ENCODE results near the gene ARMC10. TPM values are rescaled to one million over a fixed set of nuclear protein-coding genes. Genes with fewer than 3 reads are reported as not detected.

ARMC10 gene
- total and polyA plus RNA-seq, 9 of the 15 experiments (the other 6 are each of a cell fraction or from before 2014, with no cell fraction given) = 17.0 to 113 (median 72.6) TPM

- TF ChIP-seq SAP30 (IDR thresholded peaks at IDR 0.05; ENCODE audit: borderline replicate concordance, insufficient read depth, low read depth, low read length, poor library complexity, severe bottlenecking) = no peak
- no peak for TF ChIP-seq DNMT1 (IDR thresholded peaks at IDR 0.05)
- TF ChIP-seq CTBP1 (IDR thresholded peaks at IDR 0.05; ENCODE audit: borderline replicate concordance) = peak; percentile 100
- TF ChIP-seq SP2 (IDR thresholded peaks at IDR 0.05; ENCODE audit: extremely low read depth, low read depth, low read length, poor library complexity, severe bottlenecking) = no peak
- peak; percentile 77; the same call in 1 of the 2 replicates for TF ChIP-seq TARDBP (IDR thresholded peaks at IDR 0.05)
- TF ChIP-seq RERE (CRISPR knock-in tag; IDR thresholded peaks at IDR 0.05; ENCODE audit: borderline replicate concordance) = no peak
- TF ChIP-seq CLOCK (CRISPR knock-in tag; IDR thresholded peaks at IDR 0.05; ENCODE audit: borderline replicate concordance) = no peak
- TF ChIP-seq CHD2 (IDR thresholded peaks at IDR 0.05; ENCODE audit: low read depth, low read length) = peak; percentile 39; the same call in 1 of the 2 replicates
- peak; percentile 89 for TF ChIP-seq CEBPB (tag; IDR thresholded peaks at IDR 0.05)
- no peak for TF ChIP-seq NR1H2 (CRISPR knock-in tag; IDR thresholded peaks at IDR 0.05)
- TF ChIP-seq ZNF347 (CRISPR knock-in tag; IDR thresholded peaks at IDR 0.05; ENCODE audit: low read depth) = no peak
- TF ChIP-seq, protein P1, sequence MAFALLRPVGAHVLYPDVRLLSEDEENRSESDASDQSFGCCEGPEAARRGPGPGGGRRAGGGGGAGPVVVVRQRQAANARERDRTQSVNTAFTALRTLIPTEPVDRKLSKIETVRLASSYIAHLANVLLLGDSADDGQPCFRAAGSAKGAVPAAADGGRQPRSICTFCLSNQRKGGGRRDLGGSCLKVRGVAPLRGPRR (CRISPR knock-in tag; IDR thresholded peaks at IDR 0.05) = no peak
- no peak for TF ChIP-seq CAMTA2 (CRISPR knock-in tag; conservative IDR thresholded peaks at IDR 0.05)
- TF ChIP-seq ZNF263 (CRISPR knock-in tag; IDR thresholded peaks at IDR 0.05; ENCODE audit: borderline replicate concordance) = peak; percentile 34; the same call in 1 of the 2 replicates
- TF ChIP-seq EHMT2 (IDR thresholded peaks at IDR 0.05) = peak; percentile 96
- TF ChIP-seq ILK (tag; IDR thresholded peaks at IDR 0.05; ENCODE audit: borderline replicate concordance, low read depth) = no peak
- no peak for TF ChIP-seq SAFB (IDR thresholded peaks at IDR 0.05; ENCODE audit: borderline replicate concordance, low read depth, low read length)
- peak; percentile 99 for TF ChIP-seq POLR2AphosphoS5 (IDR thresholded peaks at IDR 0.05; ENCODE audit: control insufficient read depth, insufficient read depth, low read depth, low read length)
- peak; percentile 99 for TF ChIP-seq MEIS2 (IDR thresholded peaks at IDR 0.05; ENCODE audit: partially characterized antibody)
- TF ChIP-seq SMAD2 (IDR thresholded peaks at IDR 0.05; ENCODE audit: low read depth, low read length) = no peak
- peak; percentile 83 for TF ChIP-seq DACH1 (IDR thresholded peaks at IDR 0.05; ENCODE audit: partially characterized antibody)
- no peak for TF ChIP-seq BMI1 (IDR thresholded peaks at IDR 0.05; ENCODE audit: low read length)
Measured at GRCh38 chr7:103119791-103120291, 44.9 kb downstream of the ARMC10 start (continued).

Data from K562 (cell line).